ENCODE measurements around the gene CFAP52.
"Not testable (repeated sequence)": the region's sequence is repeated elsewhere in the genome, so short reads cannot be mapped to it uniquely, and the experiment has no call there.

GRCh38 chr17:9663511-9663910 lies 87.1 kb downstream of the CFAP52 start:
- TF ChIP-seq CTCF (IDR thresholded peaks at IDR 0.05 in 8 of 11, conservative IDR thresholded peaks at IDR 0.05 in 3 of 11); POLR2AphosphoS5 (IDR thresholded peaks at IDR 0.05): not testable (repeated sequence)

Data from spleen (tissue), 7 donors.